Thyroid gland (tissue), 4 donors: ENCODE measurements around the gene PHACTR3.

Experiments used
- CTCF ChIP-seq, 6 experiments: fragments of 200-600 bp in 3 of 6; fragments of 450-650 bp in 3 of 6; sonication (generic) in 3 of 6; IDR thresholded peaks; one replicate each; pipeline ENCODE4 v1.5.1; 2016 to 2019; ENCODE audit warnings: antibody characterized with exemption in 6 of 6, mild to moderate bottlenecking in 2 of 6, inconsistent platforms in 1 of 6, moderate library complexity in 1 of 6
- POLR2A ChIP-seq, 2 donors: fragments of 450-650 bp; IDR thresholded peaks; one replicate each; pipeline ENCODE4 v1.6.1; 2017; ENCODE audit warnings: antibody characterized with exemption in 2 of 2, mild to moderate bottlenecking in 2 of 2, moderate library complexity in 1 of 2

GRCh38 chr20:59578436-59579403, 25.6 kb upstream of the PHACTR3 start:
- TF ChIP-seq POLR2A (IDR thresholded peaks at IDR 0.05) (no peak), CTCF (IDR thresholded peaks at IDR 0.05) (no peak)
